ENCODE measurements around the gene NUMB. TPM values are rescaled to one million over a fixed set of nuclear protein-coding genes. Genes with fewer than 3 reads are reported as not detected.

Gene NUMB
- total and polyA plus RNA-seq, 2 donors (not counting 3 experiments of a cell fraction or from before 2014, with no cell fraction given), result 128 to 164 TPM

DNA sequence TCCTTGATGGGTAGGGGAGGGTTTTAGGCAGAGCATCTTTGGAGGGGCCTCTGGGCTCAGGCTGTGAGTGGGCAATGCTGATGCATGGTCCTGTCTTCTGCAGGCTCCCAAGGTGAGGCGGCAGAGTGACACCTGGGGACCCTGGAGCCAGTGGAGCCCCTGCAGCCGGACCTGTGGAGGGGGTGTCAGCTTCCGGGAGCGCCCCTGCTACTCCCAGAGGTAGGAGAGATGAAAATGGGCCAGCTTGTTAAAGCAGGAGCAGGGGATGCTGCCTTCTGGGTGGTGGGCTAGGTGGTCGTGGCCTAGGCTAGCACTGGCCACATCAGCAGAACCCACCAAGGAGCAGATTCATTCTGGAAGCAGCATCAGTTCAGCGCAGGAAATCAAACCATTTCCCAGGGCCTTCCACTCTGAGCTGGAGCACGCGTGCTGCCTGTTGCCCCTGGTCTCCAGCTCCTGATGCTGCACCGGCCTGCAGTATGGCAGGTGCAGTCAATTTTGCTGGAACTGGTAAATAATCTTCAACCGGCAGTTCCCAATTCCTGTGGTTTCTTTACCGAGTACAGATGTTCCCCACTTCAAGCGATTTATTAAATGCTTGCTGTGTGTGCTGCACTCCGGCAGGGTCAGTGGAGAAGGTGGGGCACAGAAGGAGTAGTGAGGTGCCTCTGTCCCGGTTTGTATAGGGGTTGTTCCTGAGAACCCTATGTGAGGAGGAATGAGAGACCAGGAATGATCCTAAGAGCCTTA, 213.6 kb downstream of the NUMB start:
- peak overlapping the region in 1 of 3 experiments; percentile 53 for H3K4me3 ChIP-seq (replicated peaks in 1 of 3; ENCODE audit: insufficient read depth in 1 of 3, low read depth in 1 of 3, low read length in 3 of 3)
- CTCF ChIA-PET, result interaction anchor here (1.2 to 1.8 kb wide), 4 partner anchors 12 to 71 kb away, joined by 3 to 5 read pairs (median 4); no protein-coding TSS in a partner anchor

More for the DNA sequence above, 213.6 kb downstream of the NUMB start:
- Histone ChIP-seq H3K4me1 (ENCODE audit: control insufficient read depth, extremely low read depth, insufficient read depth, low read length) (peaks cover 15% of the 10 kb centered on the region), H3K4me2 (ENCODE audit: insufficient read depth, low read length) (peak overlapping the region; percentile 75), H3K36me3 (ENCODE audit: control insufficient read depth in 2 of 2, extremely low read depth in 1 of 2, insufficient read depth in 2 of 2, low read length in 2 of 2) (no peaks in the 10 kb centered on the region), H3K27me3 (ENCODE audit: control insufficient read depth in 2 of 2, insufficient read depth in 2 of 2, low read length in 2 of 2) (no peaks in the 10 kb centered on the region), H3K27ac (ENCODE audit: insufficient read depth, low read depth, low read length) (no peak overlapping the region), H3K9ac (replicated peaks; ENCODE audit: extremely low read depth, insufficient read depth, low read length) (no peak overlapping the region), H4K20me1 (replicated peaks; ENCODE audit: control insufficient read depth, extremely low read depth, insufficient read depth, low read length) (no peaks in the 10 kb centered on the region), H2AFZ (ENCODE audit: low read depth, low read length) (no peak overlapping the region), H3K79me2 (ENCODE audit: control insufficient read depth, insufficient read depth, low read length) (no peaks in the 10 kb centered on the region), H3K9me3 (replicated peaks; ENCODE audit: control insufficient read depth, insufficient read depth, low read length) (no peaks in the 10 kb centered on the region), H3K9me1 (replicated peaks; ENCODE audit: control insufficient read depth, extremely low read depth, insufficient read depth, low read length) (no peaks in the 10 kb centered on the region)
- intact Hi-C loops (cut with micrococcal nuclease), result no loop called here
- DNase-seq (ENCODE audit: low read depth, low spot score), result no peak
- dilution Hi-C loops (cut with MboI; ENCODE audit: extremely low pct_ligation_motif_present, low sequenced_read_pairs), result no loop called here
- POLR2A ChIA-PET, result no interaction called here
- TF ChIP-seq MYC (IDR thresholded peaks at IDR 0.05; ENCODE audit: low read depth, low read length), result no peak
- TF ChIP-seq FOS (IDR thresholded peaks at IDR 0.05; ENCODE audit: borderline replicate concordance, insufficient read depth, low read length), result no peak
- no peak for TF ChIP-seq GATA2 (IDR thresholded peaks at IDR 0.05; ENCODE audit: insufficient read depth, insufficient read length, low read depth, low read length)
- TF ChIP-seq JUN (IDR thresholded peaks at IDR 0.05; ENCODE audit: borderline replicate concordance, insufficient read depth, insufficient read length, low read depth), result no peak
- TF ChIP-seq, protein P1, sequence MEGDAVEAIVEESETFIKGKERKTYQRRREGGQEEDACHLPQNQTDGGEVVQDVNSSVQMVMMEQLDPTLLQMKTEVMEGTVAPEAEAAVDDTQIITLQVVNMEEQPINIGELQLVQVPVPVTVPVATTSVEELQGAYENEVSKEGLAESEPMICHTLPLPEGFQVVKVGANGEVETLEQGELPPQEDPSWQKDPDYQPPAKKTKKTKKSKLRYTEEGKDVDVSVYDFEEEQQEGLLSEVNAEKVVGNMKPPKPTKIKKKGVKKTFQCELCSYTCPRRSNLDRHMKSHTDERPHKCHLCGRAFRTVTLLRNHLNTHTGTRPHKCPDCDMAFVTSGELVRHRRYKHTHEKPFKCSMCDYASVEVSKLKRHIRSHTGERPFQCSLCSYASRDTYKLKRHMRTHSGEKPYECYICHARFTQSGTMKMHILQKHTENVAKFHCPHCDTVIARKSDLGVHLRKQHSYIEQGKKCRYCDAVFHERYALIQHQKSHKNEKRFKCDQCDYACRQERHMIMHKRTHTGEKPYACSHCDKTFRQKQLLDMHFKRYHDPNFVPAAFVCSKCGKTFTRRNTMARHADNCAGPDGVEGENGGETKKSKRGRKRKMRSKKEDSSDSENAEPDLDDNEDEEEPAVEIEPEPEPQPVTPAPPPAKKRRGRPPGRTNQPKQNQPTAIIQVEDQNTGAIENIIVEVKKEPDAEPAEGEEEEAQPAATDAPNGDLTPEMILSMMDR (IDR thresholded peaks at IDR 0.05; ENCODE audit: extremely low read depth in 1 of 2, insufficient read depth in 1 of 2, low read depth in 1 of 2, low read length in 2 of 2), result no peak
- TF ChIP-seq POLR2AphosphoS5 (IDR thresholded peaks at IDR 0.05; ENCODE audit: insufficient read depth, low read depth, low read length), result no peak
- TF ChIP-seq, protein P2, sequence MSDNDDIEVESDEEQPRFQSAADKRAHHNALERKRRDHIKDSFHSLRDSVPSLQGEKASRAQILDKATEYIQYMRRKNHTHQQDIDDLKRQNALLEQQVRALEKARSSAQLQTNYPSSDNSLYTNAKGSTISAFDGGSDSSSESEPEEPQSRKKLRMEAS (IDR thresholded peaks at IDR 0.05; ENCODE audit: insufficient read depth, insufficient read length), result no peak
- TF ChIP-seq EZH2 (IDR thresholded peaks at IDR 0.05; ENCODE audit: borderline replicate concordance, low read depth, low read length, severe bottlenecking), result no peak
- no peak for TF ChIP-seq POLR2A (IDR thresholded peaks at IDR 0.05; ENCODE audit: low read depth, low read length)
- BruUV-seq (replicated peaks), result TSS peak; percentile 17
- FAIRE-seq, result no peak

Data from endothelial cell of umbilical vein (primary cell).